Fibroblast of villous mesenchyme (primary cell): ENCODE data around the gene CNTRL. TPM values are rescaled to one million over a fixed set of nuclear protein-coding genes. Genes with fewer than 3 reads are reported as not detected.

Experiments
- DNase-seq: peaks from one replicate; pipeline ENCODE4 v3.0.0-alpha.2; 2010; ENCODE audit warnings: low read depth
- H3K4me3 ChIP-seq: 2 replicates; pipeline ENCODE4 v1.5.1; 2011; ENCODE audit warnings: low read depth, mild to moderate bottlenecking, low read length
- small RNA-seq: library from RNA; depleted of rRNA; stranded (forward); fragments of <200 nt; gene quantifications from one replicate; pipeline ENCODE3, GENCODE V24; 2012
- total RNA-seq: library from RNA; depleted of rRNA; stranded (reverse); fragments of >200 nt; gene quantifications from 2 replicates; pipeline ENCODE4 v1.2.3, GENCODE V29; 2012
- TF ChIP-seq, protein P1 (sequence below): IDR thresholded peaks from 2 replicates; pipeline ENCODE4 v1.5.1; 2012; ENCODE audit warnings: low read depth, mild to moderate bottlenecking, low read length; ENCODE audit not compliant: insufficient read depth

The CNTRL gene
- total RNA-seq, 1 donor, result 6.5 TPM

GRCh38 chr9:121225240-121225639 lies 150.5 kb downstream of the CNTRL start:
- no peak overlapping the region for H3K4me3 ChIP-seq
- DNase-seq, result no peak
- TF ChIP-seq, protein P1, sequence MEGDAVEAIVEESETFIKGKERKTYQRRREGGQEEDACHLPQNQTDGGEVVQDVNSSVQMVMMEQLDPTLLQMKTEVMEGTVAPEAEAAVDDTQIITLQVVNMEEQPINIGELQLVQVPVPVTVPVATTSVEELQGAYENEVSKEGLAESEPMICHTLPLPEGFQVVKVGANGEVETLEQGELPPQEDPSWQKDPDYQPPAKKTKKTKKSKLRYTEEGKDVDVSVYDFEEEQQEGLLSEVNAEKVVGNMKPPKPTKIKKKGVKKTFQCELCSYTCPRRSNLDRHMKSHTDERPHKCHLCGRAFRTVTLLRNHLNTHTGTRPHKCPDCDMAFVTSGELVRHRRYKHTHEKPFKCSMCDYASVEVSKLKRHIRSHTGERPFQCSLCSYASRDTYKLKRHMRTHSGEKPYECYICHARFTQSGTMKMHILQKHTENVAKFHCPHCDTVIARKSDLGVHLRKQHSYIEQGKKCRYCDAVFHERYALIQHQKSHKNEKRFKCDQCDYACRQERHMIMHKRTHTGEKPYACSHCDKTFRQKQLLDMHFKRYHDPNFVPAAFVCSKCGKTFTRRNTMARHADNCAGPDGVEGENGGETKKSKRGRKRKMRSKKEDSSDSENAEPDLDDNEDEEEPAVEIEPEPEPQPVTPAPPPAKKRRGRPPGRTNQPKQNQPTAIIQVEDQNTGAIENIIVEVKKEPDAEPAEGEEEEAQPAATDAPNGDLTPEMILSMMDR, result no peak

- TF ChIP-seq, protein P1, result no peak
- no peak overlapping the region for H3K4me3 ChIP-seq
- DNase-seq, result no peak
Measured at GRCh38 chr9:121226175-121226574, 151.4 kb downstream of the CNTRL start.

Small RNAs within 50 kb of the gene (small RNA-seq; reads per million reads assigned to genes)
- not detected for gene RN7SL181P

Other genes with a start within 250 kb of the CNTRL start
- gene PSMD5, start 232.0 kb upstream of the CNTRL start, total RNA-seq, result 35.1 and 50.1 TPM in 2 replicates
- gene PHF19, start 197.8 kb upstream of the CNTRL start, total RNA-seq, result 27.1 and 35.8 TPM in 2 replicates
- 0.86 and 1.6 TPM in 2 replicates for gene TRAF1, start 148.2 kb upstream of the CNTRL start, total RNA-seq
- 2.3 and 3.9 TPM in 2 replicates for gene C5, start 24.7 kb upstream of the CNTRL start, total RNA-seq
- 22.2 and 36.3 TPM in 2 replicates for gene RAB14, start 126.9 kb downstream of the CNTRL start, total RNA-seq
- gene GSN, start 193.2 kb downstream of the CNTRL start, total RNA-seq, result 254 and 283 TPM in 2 replicates